Gastroesophageal sphincter (tissue), 4 donors: ENCODE measurements around the gene GPHB5. TPM values are rescaled to one million over a fixed set of nuclear protein-coding genes. Genes with fewer than 3 reads are reported as not detected.

Experiments
- ATAC-seq: fragments of 150-250 bp; one replicate; pipeline ENCODE4 v1.9.1; 2016; ENCODE audit warnings: mild to moderate bottlenecking, moderate library complexity
- H3K27ac ChIP-seq, 4 donors: fragments of 200-600 bp; sonication (generic) in 3 of 4; 1 replicate in 3 of 4; 2 replicates in 1 of 4; pipeline ENCODE4 v1.5.1; 2016 to 2019
- H3K27me3 ChIP-seq: fragments of 200-600 bp; sonication (generic); one replicate; pipeline ENCODE4 v1.5.1; 2019
- H3K36me3 ChIP-seq, 2 donors: fragments of 200-600 bp; sonication (generic); one replicate each; pipeline ENCODE4 v1.5.1; 2019; ENCODE audit warnings: control low read depth in 1 of 2
- H3K4me1 ChIP-seq, 3 donors: fragments of 200-600 bp; sonication (generic); 1 replicate in 2 of 3; 2 replicates in 1 of 3; pipeline ENCODE4 v1.5.1; 2016 to 2019; ENCODE audit warnings: control low read depth in 2 of 3
- H3K4me3 ChIP-seq, 2 donors: fragments of 200-600 bp; sonication (generic); one replicate each; pipeline ENCODE4 v1.5.1; 2019; ENCODE audit warnings: mild to moderate bottlenecking in 1 of 2, moderate library complexity in 1 of 2
- H3K9me3 ChIP-seq, 3 donors: fragments of 200-600 bp; sonication (generic); one replicate each; pipeline ENCODE4 v1.5.1; 2017 to 2019; ENCODE audit warnings: control low read depth in 2 of 3
- EP300 ChIP-seq: sonication (generic); formaldehyde crosslinking; IDR thresholded peaks from one replicate; pipeline ENCODE4 v1.6.1; 2017; ENCODE audit warnings: antibody characterized with exemption, mild to moderate bottlenecking
- POLR2A ChIP-seq, 2 donors: fragments of 450-650 bp; IDR thresholded peaks; one replicate each; pipeline ENCODE4 v1.6.1; 2017; ENCODE audit warnings: antibody characterized with exemption in 2 of 2, mild to moderate bottlenecking in 2 of 2, moderate library complexity in 1 of 2
- POLR2AphosphoS5 ChIP-seq: sonication (generic); formaldehyde crosslinking; IDR thresholded peaks from one replicate; pipeline ENCODE4 v1.6.1; 2017; ENCODE audit warnings: antibody characterized with exemption
- WGBS, 2 donors: methylation state at CpG; one replicate each; pipeline ENCODE4 v1.1.5; 2018; ENCODE audit warnings: low coverage in 1 of 2; 5-methylcytosine and 5-hydroxymethylcytosine counted together
- total RNA-seq, 4 donors: library from RNA; depleted of rRNA; stranded (reverse); fragments of >200 nt; gene quantifications; one replicate each; pipeline ENCODE4 v1.1.0, GENCODE V29; 2016
- TF ChIP-seq, protein P1 (sequence below), 4 experiments: fragments of 200-600 bp in 2 of 4; fragments of 450-650 bp in 2 of 4; sonication (generic) in 1 of 4; IDR thresholded peaks; one replicate each; pipeline ENCODE4 v1.5.1; 2017 to 2019; ENCODE audit warnings: antibody characterized with exemption in 4 of 4, mild to moderate bottlenecking in 2 of 4, moderate library complexity in 2 of 4

GPHB5 gene
- total RNA-seq, 4 donors from 2014 or later: not detected

DNA sequence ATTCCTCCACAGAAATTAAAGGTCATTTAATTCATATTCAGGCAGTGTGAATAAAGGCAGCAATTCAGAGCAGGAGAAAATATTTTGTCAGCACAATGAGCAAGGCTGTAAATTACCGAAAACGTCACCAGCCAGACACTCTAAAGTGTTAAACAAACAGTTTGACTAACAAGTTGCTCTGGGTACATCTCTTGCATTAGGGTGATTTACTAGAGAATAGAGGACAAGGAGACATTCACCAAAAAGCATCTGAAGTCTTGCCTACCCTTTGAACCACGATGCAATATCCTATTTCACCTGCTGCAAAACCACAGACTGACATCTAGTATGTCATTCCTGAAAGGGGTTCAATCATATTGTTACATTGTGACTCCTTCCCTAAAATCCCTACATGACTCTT is 27.1 kb upstream of the GPHB5 start:
- 65 to 66% methylated on average over 3 of the region's 3 CpGs for WGBS, 2 donors
- H3K4me1 ChIP-seq: no peaks in the 10 kb centered on the region

DNA sequence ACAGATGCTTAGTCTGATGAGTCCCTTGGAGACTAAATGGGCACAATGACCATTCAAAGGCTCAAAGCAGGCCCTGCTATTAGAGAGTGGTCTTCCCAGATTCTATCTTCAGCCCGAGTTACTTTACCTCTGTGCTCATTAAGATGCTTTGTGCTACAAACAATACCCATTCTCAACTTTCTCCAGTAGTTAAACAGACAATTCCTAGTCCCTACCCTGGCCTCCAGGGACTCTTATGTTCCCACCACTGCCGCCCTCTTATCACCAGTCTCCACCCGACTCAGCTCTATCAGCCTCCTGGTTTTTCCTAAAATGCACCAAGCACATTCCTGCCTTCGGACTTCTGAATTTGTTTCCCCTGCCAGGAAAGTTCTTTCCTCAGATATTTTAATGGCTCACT is 25.6 kb upstream of the GPHB5 start:
- no peak for ATAC-seq
- no peak overlapping the region for H3K4me3 ChIP-seq
- H3K27me3 ChIP-seq: no peaks in the 10 kb centered on the region
- H3K9me3 ChIP-seq: no peaks in the 10 kb centered on the region
- no peaks in the 10 kb centered on the region for H3K36me3 ChIP-seq
- WGBS, 2 donors: 59 to 60% methylated on average over 4 of the region's 4 CpGs
- no peak overlapping the region for H3K27ac ChIP-seq
- H3K4me1 ChIP-seq: no peaks in the 10 kb centered on the region
- TF ChIP-seq, protein P1, sequence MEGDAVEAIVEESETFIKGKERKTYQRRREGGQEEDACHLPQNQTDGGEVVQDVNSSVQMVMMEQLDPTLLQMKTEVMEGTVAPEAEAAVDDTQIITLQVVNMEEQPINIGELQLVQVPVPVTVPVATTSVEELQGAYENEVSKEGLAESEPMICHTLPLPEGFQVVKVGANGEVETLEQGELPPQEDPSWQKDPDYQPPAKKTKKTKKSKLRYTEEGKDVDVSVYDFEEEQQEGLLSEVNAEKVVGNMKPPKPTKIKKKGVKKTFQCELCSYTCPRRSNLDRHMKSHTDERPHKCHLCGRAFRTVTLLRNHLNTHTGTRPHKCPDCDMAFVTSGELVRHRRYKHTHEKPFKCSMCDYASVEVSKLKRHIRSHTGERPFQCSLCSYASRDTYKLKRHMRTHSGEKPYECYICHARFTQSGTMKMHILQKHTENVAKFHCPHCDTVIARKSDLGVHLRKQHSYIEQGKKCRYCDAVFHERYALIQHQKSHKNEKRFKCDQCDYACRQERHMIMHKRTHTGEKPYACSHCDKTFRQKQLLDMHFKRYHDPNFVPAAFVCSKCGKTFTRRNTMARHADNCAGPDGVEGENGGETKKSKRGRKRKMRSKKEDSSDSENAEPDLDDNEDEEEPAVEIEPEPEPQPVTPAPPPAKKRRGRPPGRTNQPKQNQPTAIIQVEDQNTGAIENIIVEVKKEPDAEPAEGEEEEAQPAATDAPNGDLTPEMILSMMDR (IDR thresholded peaks at IDR 0.05): no peak
- TF ChIP-seq POLR2A (IDR thresholded peaks at IDR 0.05): no peak
- TF ChIP-seq EP300: no peak
- no peak for TF ChIP-seq POLR2AphosphoS5

More for the DNA sequence above, 27.1 kb upstream of the GPHB5 start:
- Histone ChIP-seq H3K27ac (no peak overlapping the region), H3K27me3 (no peaks in the 10 kb centered on the region), H3K36me3 (no peaks in the 10 kb centered on the region), H3K4me3 (no peak overlapping the region), H3K9me3 (no peaks in the 10 kb centered on the region)
- TF ChIP-seq POLR2A (IDR thresholded peaks at IDR 0.05) (no peak), EP300 (no peak), POLR2AphosphoS5 (no peak)
- TF ChIP-seq, protein P1 (IDR thresholded peaks at IDR 0.05): no peak
- ATAC-seq: no peak

DNA sequence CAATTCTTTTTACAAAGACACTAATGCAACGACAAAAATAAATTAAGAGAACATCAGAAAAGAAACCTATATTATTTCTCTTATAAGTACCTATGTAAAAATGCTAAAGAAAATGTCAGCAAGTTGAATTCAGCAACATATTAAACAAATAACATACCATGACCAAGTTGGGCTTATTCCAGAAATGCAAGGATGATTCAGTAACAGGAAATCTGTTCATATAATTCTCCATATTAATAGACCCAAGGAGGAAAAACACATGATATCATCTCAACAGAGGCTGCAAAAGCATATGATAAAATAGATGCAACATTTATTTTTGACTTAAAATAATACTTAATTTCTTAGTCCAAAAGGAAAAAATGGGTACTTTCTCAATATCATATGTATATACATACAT is 25.1 kb upstream of the GPHB5 start:
- WGBS, 2 donors: 71 to 82% methylated on average over 1 of the region's 1 CpG
- TF ChIP-seq EP300 (no peak), POLR2AphosphoS5 (no peak), POLR2A (IDR thresholded peaks at IDR 0.05) (no peak)
- TF ChIP-seq, protein P1 (IDR thresholded peaks at IDR 0.05): no peak
- Histone ChIP-seq H3K27me3 (no peaks in the 10 kb centered on the region), H3K9me3 (no peaks in the 10 kb centered on the region), H3K27ac (no peak overlapping the region), H3K4me1 (no peaks in the 10 kb centered on the region), H3K4me3 (no peak overlapping the region), H3K36me3 (no peaks in the 10 kb centered on the region)
- no peak for ATAC-seq

DNA sequence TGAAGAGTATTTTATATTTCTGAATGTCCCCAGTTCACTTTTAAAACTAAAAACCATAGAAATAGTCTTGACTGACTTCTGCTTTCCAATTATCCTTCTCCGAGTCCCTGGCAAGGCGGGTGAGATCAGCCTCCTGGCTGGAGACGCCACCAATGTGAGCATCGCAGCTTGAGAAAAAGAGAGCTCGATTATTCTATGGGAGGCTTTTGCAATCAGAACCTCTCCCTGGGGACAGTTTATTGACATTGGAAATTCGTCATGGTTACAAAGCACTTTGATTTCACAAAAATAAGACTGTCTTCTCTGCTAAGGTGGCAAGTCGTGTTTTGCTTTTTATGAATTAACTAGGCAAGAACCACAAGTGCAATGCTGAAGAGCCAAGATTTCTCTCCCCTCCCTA is 23.6 kb upstream of the GPHB5 start:
- Histone ChIP-seq H3K27me3 (no peaks in the 10 kb centered on the region), H3K9me3 (no peaks in the 10 kb centered on the region), H3K36me3 (no peaks in the 10 kb centered on the region), H3K4me3 (no peak overlapping the region), H3K27ac (no peak overlapping the region), H3K4me1 (no peaks in the 10 kb centered on the region)
- ATAC-seq: no peak
- 69 to 76% methylated on average over 5 to 7 of the region's 7 CpGs for WGBS, 2 donors
- no peak for TF ChIP-seq POLR2A (IDR thresholded peaks at IDR 0.05)
- TF ChIP-seq, protein P1 (IDR thresholded peaks at IDR 0.05): no peak
- no peak for TF ChIP-seq EP300
- TF ChIP-seq POLR2AphosphoS5: no peak

DNA sequence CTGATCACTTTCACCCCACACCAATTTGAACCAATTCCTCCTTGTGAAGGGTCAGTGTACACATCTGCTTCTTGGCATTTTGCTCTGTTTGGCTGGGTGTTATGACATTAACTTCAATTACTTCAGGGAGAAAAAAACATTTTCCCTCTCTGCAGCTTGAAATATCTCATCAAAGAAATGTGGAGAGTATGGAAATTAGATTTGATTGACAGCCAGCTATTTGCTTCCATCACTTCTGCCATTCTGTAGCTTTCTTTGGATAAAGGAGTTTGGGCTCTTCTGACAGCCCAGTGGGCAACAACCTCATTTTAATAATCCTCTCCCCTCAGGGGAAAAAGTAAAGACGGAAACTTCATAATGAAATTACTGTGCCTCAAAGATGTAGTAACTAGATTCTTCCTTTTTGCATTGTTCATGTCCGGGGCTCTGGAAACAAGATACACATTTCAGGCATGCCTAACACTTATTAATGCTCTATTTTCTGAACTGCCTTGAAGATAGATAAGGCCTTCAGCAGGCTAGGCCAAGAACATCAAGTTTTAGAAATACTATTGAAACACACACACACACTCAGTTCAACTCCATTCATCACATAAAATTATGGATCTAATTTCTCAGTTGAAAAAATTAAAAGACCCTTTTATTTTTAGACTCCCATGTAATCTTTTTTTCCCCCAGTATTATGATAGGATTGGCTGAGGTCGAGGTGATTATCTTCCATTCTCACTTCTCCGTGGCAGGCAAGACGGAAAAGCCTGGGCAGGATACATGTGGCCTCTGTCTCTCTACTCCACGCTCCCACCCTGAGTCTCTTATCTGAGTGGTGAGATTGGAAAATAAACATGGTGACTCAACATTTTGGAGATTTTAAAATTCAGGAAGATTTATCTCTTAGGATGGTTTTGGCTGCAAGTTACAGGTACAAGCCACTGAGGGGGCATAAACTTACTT is 10.3 kb upstream of the GPHB5 start:
- TF ChIP-seq, protein P1 (IDR thresholded peaks at IDR 0.05): no peak
- TF ChIP-seq POLR2AphosphoS5 (no peak), EP300 (no peak), POLR2A (IDR thresholded peaks at IDR 0.05) (no peak)
- H3K9me3 ChIP-seq: no peaks in the 10 kb centered on the region
- ATAC-seq: no peak
- H3K27ac ChIP-seq: no peak overlapping the region
- no peak overlapping the region for H3K4me3 ChIP-seq
- H3K36me3 ChIP-seq: no peaks in the 10 kb centered on the region
- no peaks in the 10 kb centered on the region for H3K4me1 ChIP-seq
- no peaks in the 10 kb centered on the region for H3K27me3 ChIP-seq
- 58 to 62% methylated on average over 5 to 6 of the region's 6 CpGs for WGBS, 2 donors
